NCI-H146 treated with DMSO at 0.1 percent for 48 hours (cell line): ENCODE measurements around the gene VAV2.

ENCODE experiments used
- DNase-seq: peaks from one replicate; lab custom pipeline; 2025; ENCODE audit not compliant: unreplicated experiment; lab: John Stamatoyannopoulos, UW

VAV2 gene

GRCh38 chr9:133788819-133789717 is 203.1 kb downstream of the VAV2 start:
- DNase-seq = no peak

GRCh38 chr9:133788045-133788818 is 203.9 kb downstream of the VAV2 start:
- DNase-seq = no peak

GRCh38 chr9:133787754-133788025 is 204.4 kb downstream of the VAV2 start:
- DNase-seq = no peak

DNA sequence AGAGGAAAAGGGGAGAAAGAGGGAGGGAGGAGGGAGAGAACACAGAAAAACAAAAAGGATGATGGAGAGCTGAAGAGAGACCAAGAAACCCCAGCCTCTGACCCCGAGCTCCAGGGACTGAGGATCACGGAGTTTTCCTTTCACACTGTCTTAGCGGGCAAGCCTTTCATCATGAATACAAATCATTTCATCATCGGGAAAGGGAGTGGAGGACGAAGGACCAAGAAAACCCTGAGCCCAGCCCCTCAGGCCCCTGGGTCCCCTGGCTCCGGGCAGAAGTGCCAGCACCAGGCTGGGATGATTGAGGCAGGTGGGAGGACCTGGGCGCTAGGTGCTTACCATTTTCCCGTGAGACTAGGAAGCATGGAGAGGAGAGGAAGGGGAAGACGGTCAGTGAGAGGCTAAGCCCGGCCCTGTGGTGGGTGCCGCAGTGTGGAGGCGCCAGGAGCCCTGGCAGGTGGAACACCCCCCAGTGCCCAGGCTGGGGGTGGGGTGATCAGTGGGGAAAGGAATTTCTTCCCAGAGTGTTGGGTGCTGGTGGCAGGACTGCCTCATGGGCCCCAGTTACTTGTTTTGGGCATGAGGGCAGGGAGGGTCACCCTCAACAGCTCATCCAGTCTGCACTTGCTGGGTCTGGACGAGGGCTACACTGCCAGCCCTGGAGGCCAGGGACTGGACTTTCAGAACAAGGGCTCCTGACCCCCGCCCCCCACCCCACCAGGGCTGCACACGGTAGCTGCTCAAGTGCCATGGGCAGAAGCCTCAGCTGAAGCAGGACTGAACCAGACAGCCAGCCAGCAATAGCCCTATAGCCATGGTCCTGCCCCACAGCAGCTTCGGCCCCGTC is 205.0 kb downstream of the VAV2 start:
- no peak for DNase-seq

GRCh38 chr9:133786371-133786753 is 205.8 kb downstream of the VAV2 start:
- no peak for DNase-seq

GRCh38 chr9:133785753-133786370 is 206.3 kb downstream of the VAV2 start:
- DNase-seq = no peak

DNA sequence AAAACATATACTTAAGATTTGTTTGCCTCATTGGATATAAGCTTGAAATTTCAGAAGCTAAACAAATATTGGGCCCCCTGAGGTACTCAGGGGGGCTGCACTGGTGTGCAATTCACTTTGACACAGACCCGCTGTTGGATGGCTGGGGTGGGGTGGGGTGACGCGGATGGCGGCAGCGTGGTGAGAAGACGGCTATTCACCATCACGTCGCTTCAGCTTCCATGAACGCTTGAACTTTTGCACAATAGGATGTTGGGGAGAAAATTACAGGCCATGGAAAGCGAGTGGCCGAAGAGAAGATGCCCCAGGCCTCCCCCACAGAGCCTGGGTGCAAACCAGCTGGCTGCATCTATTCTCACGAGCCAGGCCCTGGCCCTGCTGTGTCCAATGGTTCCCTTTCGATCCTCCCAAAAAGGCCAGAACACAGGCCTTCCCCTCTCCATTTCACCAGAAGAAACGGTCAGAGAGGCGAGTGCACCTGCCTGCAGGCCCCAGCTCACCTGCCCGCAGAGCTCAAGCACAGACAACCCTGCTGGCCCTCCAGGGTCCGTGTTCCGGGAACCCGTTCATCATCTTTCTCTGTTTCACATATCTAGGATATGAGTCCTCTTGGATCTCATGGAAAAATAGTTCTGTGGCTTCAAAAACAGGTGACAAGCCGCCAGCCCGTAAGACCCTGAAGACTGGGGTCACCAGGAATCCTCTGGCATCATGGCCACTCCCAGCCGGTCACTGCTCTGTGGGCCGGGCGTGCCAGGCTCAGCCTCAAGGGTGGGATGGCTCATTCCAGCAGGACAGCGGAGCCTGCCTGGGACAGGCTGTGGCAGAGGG is 207.2 kb downstream of the VAV2 start:
- no peak for DNase-seq

DNA sequence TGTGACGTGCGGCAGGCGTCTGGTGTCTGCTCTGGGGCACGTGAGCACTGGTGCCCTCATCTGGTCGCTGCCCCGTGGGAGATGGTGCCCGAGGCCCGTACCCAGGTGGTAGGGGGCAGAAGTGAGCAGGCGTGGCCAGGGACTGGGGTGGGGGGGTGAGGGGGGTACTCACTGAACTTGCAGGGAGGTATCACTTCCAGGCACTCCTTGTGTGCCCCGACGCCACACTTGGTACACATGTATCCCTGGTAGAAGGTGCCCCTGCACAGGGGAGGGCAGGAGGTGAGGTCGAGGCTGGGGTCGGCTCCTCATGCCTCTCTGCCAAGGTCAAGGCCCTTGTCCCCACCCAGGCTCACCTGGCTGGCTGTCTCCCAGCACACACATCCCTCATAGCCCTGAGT is 208.8 kb downstream of the VAV2 start:
- DNase-seq = no peak

DNA sequence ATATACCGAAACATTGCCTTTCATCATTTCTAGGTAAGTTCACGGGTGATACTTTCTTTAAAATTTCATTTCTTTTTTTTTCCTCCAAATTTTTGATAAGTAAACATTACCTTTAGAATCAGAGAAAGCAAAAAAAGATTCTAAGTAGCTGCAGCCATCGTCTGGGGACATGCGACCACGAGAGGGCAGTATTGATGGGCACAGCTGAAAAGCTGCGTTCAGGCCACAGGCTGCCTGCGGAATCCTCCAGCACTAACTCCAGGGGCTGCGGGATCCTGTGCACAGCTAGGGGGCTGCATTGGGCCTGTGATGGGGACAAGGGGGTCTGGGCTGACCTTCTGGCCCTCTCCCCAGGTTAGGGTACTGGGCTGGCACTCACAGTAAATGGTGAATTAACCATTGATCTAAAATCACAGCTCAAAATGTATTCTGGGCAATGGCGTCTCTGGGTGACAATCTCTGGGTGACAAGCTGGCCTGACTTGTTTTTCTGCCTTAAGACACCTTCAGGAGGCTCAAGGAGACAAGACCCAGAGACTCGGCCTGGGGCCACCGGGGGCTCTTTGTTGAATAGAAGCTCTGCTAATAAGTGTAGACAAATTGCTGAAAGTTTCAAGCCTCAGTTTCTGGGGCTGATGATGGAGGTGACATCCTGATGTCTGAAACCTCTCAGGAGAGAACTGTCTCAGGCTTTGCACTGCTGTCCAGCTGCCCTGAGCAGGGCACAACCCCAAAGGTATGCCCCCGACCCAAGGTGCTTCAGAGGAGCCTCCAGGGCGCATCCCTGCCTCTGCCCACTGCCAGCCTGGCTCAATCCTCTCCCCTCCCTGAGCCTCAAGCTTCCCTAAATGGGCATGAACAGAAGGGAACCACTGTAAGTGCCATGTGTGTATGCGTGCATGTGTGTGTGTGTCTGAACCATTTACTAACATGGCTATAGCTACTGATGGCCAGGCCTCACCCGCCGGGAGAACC is 209.7 kb downstream of the VAV2 start:
- no peak for DNase-seq

GRCh38 chr9:133781828-133782135 is 210.3 kb downstream of the VAV2 start:
- no peak for DNase-seq

DNA sequence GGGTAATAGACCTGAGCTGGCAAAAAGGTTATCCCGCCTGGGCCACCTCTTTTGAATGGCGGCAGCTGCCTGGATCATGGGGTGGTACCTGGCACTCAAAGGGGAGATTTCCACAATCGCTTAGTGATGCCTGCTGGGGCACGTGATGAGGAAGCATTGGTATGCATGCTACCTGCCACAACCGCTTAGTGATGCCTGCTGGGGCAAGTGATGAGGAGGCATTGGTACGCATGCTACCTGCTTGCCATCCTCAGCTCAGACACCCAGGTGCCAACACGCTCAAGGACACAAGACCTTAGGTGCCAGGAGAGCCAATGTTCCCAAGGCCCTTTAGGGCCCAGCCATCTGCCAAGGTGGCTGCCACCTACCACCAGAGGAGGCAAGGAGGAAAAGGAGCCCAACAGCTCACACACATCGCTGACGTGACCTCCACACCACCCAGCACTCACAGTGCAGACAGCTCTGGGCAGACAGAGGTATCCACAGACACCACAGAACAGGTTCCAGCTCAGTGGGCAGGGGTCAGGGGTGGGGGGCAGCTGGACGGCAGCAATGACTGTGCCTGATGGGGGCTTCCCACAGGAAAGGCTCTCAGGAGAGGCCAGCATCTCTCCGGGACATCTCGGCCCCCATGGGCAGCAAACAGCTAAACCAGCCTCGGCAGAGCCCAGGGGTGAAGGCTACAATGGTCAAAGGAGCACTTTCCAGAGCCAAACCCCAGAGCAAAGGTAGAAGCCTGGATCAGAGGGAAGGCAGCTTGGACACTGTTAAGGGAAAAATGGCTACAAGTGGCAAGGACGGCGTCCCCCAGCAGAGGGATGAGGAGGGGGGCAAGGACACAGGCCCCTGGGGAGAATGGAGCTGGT is 210.9 kb downstream of the VAV2 start:
- no peak for DNase-seq

DNA sequence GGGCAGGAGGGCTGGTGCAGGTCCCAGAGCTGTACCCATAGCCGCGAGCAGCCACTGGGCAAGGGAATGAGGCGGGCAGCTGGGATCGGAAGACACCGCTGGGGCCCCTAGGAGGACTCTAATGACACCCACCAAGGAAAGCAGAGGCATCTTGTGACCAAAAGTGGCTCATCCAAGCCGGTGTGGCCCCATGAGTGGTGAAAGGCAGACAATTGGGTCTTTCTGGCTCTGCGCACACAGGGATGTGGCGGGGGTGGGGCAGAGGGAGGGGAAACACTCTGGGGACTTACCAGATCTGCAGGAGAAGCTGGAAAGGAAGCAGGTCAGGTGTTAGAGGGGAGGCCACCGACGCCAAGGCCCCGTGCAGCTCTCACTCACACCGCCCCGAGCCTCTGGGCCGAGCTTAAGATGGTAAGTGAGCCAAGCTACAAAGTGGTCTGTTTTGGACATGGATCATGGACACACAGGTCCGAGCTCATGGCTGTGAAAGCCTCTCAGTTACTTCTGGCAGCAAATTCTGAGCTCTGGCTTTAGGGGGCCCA is 211.6 kb downstream of the VAV2 start:
- no peak for DNase-seq

DNA sequence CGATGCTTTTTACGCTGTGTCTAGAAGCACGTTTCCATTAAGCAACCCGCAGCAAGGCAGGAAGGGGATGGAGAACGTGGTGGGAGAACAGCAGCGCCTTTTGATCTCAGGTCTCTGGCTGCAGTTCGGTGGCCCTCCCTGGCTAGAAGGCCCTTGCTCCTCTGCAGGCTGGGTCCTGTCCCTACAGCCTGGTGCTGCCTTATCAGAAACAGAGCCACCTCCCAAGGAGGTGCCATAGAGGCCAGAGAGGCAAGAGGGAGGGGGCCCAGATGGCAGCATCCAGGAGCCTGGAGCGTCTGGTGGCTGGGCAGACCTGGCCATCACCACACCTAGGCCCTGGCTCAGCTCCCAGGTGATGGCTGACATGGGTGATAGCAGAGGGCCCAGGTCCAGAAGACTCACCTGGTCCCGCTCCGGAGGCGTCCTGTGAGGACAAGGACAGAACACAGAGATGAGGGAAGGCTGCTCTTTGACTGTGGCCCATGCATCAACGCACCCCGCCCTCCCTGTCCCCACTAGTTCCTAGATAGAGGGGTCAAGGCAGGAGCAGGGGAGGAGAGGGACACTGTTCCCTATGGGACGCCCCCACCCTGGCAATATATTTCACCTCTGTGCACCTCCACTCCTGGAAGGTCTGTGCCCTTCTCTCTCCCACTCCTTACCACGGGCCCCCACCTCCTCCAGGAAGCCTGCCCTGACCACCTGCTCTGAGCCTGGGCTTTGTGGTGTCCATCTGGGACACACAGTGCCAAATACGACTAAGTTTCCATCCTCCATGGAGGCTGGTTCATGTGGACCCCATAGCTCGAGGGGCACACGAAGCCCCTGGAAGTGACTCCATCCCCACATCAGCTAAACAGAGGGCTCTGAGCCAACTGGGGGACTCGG is 212.4 kb downstream of the VAV2 start:
- no peak for DNase-seq

DNA sequence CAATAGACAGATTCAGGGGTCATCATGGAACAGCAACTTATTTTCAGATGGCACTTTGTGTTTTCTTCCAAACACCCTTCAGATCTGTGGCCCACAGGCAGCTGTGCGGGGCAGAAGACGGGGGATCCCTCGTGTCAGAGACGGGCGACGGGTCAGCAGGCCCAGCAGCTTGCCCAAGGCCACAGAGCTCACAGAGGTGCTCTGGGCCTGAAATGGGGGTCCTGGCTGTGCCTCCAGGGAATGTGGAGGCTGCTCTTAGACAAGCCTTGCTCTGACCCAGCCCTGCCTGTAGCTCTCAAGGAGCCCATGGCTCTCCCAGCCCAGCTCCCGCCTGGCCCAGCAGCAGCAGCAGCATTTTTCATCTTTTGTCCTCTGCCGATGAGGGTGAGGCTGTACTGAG is 213.0 kb downstream of the VAV2 start:
- no peak for DNase-seq

- DNase-seq = no peak
These were observed 213.6 kb downstream of the VAV2 start for GRCh38 chr9:133778336-133779013.

- DNase-seq = no peak
These were observed 214.3 kb downstream of the VAV2 start for GRCh38 chr9:133777871-133778270.
